Fibroblast of lung (primary cell): ENCODE results near the gene DENR.

ENCODE experiments used
- EZH2 ChIP-seq: IDR thresholded peaks from 2 replicates; pipeline ENCODE4 v1.5.1; 2012; ENCODE audit warnings: low read length, control low read depth, mild to moderate bottlenecking; ENCODE audit errors: missing control alignments
- TF ChIP-seq, protein P1 (sequence below), 2 donors: IDR thresholded peaks in 1 of 2; conservative IDR thresholded peaks in 1 of 2; 1 replicate in 1 of 2; 2 replicates in 1 of 2; pipeline ENCODE4 v1.5.1; 2011 to 2012; ENCODE audit warnings: low read length in 2 of 2, control low read depth in 1 of 2, inconsistent platforms in 1 of 2, low read depth in 1 of 2, mild to moderate bottlenecking in 1 of 2

DNA sequence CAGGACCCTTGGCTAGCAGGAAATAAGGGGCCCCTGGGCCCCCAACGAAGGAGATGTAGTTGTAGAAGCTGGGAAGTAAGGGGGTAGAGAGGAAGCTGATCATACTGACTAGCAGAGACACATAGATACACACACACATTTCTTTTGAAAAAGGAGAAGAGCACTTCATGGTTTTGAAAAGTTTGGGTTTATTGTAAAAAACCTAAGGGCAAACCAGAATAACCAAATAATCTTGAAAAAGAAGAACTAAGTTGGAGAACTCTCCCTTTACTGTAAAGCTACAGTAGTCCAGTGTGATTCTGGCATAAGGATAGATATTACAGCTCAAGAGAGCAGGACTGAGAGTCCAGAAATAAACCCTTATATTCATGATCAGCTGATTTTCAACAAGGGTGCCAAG, 30.2 kb upstream of the DENR start:
- TF ChIP-seq, protein P1, sequence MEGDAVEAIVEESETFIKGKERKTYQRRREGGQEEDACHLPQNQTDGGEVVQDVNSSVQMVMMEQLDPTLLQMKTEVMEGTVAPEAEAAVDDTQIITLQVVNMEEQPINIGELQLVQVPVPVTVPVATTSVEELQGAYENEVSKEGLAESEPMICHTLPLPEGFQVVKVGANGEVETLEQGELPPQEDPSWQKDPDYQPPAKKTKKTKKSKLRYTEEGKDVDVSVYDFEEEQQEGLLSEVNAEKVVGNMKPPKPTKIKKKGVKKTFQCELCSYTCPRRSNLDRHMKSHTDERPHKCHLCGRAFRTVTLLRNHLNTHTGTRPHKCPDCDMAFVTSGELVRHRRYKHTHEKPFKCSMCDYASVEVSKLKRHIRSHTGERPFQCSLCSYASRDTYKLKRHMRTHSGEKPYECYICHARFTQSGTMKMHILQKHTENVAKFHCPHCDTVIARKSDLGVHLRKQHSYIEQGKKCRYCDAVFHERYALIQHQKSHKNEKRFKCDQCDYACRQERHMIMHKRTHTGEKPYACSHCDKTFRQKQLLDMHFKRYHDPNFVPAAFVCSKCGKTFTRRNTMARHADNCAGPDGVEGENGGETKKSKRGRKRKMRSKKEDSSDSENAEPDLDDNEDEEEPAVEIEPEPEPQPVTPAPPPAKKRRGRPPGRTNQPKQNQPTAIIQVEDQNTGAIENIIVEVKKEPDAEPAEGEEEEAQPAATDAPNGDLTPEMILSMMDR (conservative IDR thresholded peaks at IDR 0.05 in 1 of 2, IDR thresholded peaks at IDR 0.05 in 1 of 2; ENCODE audit: low read depth in 1 of 2, low read length in 2 of 2), result no peak
- no peak for TF ChIP-seq EZH2
